ENCODE measurements around the gene FARS2.

The FARS2 gene

GRCh38 chr6:5598123-5598522 is 336.8 kb downstream of the FARS2 start:
- DNase-seq = no peak

GRCh38 chr6:5599127-5599526 is 337.8 kb downstream of the FARS2 start:
- DNase-seq = no peak

GRCh38 chr6:5605937-5606336 is 344.6 kb downstream of the FARS2 start:
- DNase-seq = no peak

GRCh38 chr6:5606546-5606945 is 345.2 kb downstream of the FARS2 start:
- no peak for DNase-seq

- DNase-seq = no peak
Measured at GRCh38 chr6:5610640-5611039, 349.3 kb downstream of the FARS2 start.

GRCh38 chr6:5617179-5617578 is 355.9 kb downstream of the FARS2 start:
- DNase-seq = no peak

- no peak for DNase-seq
Measured at GRCh38 chr6:5619249-5619648, 357.9 kb downstream of the FARS2 start.

GRCh38 chr6:5622276-5623005 is 361.1 kb downstream of the FARS2 start:
- no peak for DNase-seq

- no peak for DNase-seq
Measured at GRCh38 chr6:5623769-5624168, 362.5 kb downstream of the FARS2 start.

GRCh38 chr6:5624256-5624655 is 362.9 kb downstream of the FARS2 start:
- DNase-seq = no peak

GRCh38 chr6:5626727-5627426 is 365.6 kb downstream of the FARS2 start:
- DNase-seq = no peak

- DNase-seq = no peak
Measured at GRCh38 chr6:5630636-5631035, 369.3 kb downstream of the FARS2 start.

- no peak for DNase-seq
Measured at GRCh38 chr6:5632348-5632935, 371.1 kb downstream of the FARS2 start.

GRCh38 chr6:5634525-5634924 is 373.2 kb downstream of the FARS2 start:
- DNase-seq = no peak

GRCh38 chr6:5636210-5637030 is 375.1 kb downstream of the FARS2 start:
- no peak for DNase-seq

GRCh38 chr6:5637714-5638113 is 376.4 kb downstream of the FARS2 start:
- DNase-seq = no peak

- no peak for DNase-seq
Measured at GRCh38 chr6:5638666-5639065, 377.4 kb downstream of the FARS2 start.

- DNase-seq = no peak
Measured at GRCh38 chr6:5639193-5639592, 377.9 kb downstream of the FARS2 start.

GRCh38 chr6:5640614-5641013 is 379.3 kb downstream of the FARS2 start:
- DNase-seq = no peak

- no peak for DNase-seq
Measured at GRCh38 chr6:5644523-5645185, 383.3 kb downstream of the FARS2 start.

GRCh38 chr6:5645328-5646290 is 384.3 kb downstream of the FARS2 start:
- DNase-seq = no peak
